Measurements from ENCODE around the gene TLE3.

The TLE3 gene

GRCh38 chr15:69997813-69998212, 99.9 kb downstream of the TLE3 start:
- peaks cover 2% of the 10 kb centered on the region for H3K9me3 ChIP-seq (ENCODE audit: severe bottlenecking)
- H3K4me3 ChIP-seq (ENCODE audit: low read depth, low read length) = no peak overlapping the region
- H3K27ac ChIP-seq = peak overlapping the region; percentile 78
- DNase-seq = no peak
- no peak for TF ChIP-seq CTCF (IDR thresholded peaks at IDR 0.05; ENCODE audit: low read depth, low read length)
- H3K36me3 ChIP-seq = no peaks in the 10 kb centered on the region
- no peaks in the 10 kb centered on the region for H3K27me3 ChIP-seq (ENCODE audit: insufficient read depth, low read depth, severe bottlenecking)
